ENCODE data around the gene NRXN3. TPM values are rescaled to one million over a fixed set of nuclear protein-coding genes. Genes with fewer than 3 reads are reported as not detected.

Gene NRXN3
- polyA plus RNA-seq, 1 of the 3 experiments (the other 2 are of a cell fraction), result 1.6 TPM

- Histone ChIP-seq H3K9me3 (no peaks in the 10 kb centered on the region), H3K9me2 (no peaks in the 10 kb centered on the region), H3K9ac (no peak overlapping the region), H3K4me2 (no peak overlapping the region), H4K20me1 (ENCODE audit: insufficient read depth) (no peaks in the 10 kb centered on the region), H3K27me3 (ENCODE audit: insufficient read depth) (no peaks in the 10 kb centered on the region), H3K4me3 (ENCODE audit: low read depth in 2 of 2, low read length in 1 of 2) (no peak overlapping the region), H3K27ac (ENCODE audit: low read depth in 2 of 2, low read length in 1 of 2) (no peak overlapping the region), H2AFZ (ENCODE audit: low read depth) (no peak overlapping the region), H3K79me2 (ENCODE audit: insufficient read depth) (no peaks in the 10 kb centered on the region), H3F3A (replicated peaks; ENCODE audit: insufficient read depth) (peaks cover 1% of the 10 kb centered on the region), H3K4me1 (ENCODE audit: control insufficient read depth in 1 of 2, insufficient read depth in 2 of 2, low read depth in 1 of 2, low read length in 1 of 2) (0 out of 4 replicates have a peak, but pooled peaks cover 2 to 6% of the 10 kb centered on the region in 2 experiments), H3K36me3 (replicated peaks in 1 of 2; ENCODE audit: control insufficient read depth in 1 of 2, insufficient read depth in 2 of 2, low read length in 1 of 2) (no peaks in the 10 kb centered on the region)
- ChIA-PET CTCF (no interaction called here), POLR2A (no interaction called here)
- no peak for DNase-seq
- 48% methylated on average over 2 of the region's 2 CpGs for WGBS (ENCODE audit: low lambda C conversion rate)
- TF ChIP-seq GATA2 (CRISPR knock-in tag; IDR thresholded peaks at IDR 0.05), result no peak
- no peak for TF ChIP-seq FOXJ3 (CRISPR knock-in tag; IDR thresholded peaks at IDR 0.05)
- TF ChIP-seq NFIC (IDR thresholded peaks at IDR 0.05; ENCODE audit: borderline replicate concordance), result no peak
- TF ChIP-seq IRF3 (IDR thresholded peaks at IDR 0.05; ENCODE audit: low read depth, low read length), result no peak
- TF ChIP-seq RFX5 (IDR thresholded peaks at IDR 0.05; ENCODE audit: low read length), result no peak
- TF ChIP-seq JUND (IDR thresholded peaks at IDR 0.05), result no peak
- TF ChIP-seq CTCF (IDR thresholded peaks at IDR 0.05), result no peak
These were observed 1164.1 kb downstream of the NRXN3 start for GRCh38 chr14:79334272-79334671.

- ChIA-PET POLR2A (no interaction called here), CTCF (no interaction called here)
- no peak overlapping the region for H3K9ac ChIP-seq
- H3K4me1 ChIP-seq (ENCODE audit: control insufficient read depth in 1 of 2, insufficient read depth in 2 of 2, low read depth in 1 of 2, low read length in 1 of 2), result no peaks in the 10 kb centered on the region
- H3K27ac ChIP-seq (ENCODE audit: low read depth in 2 of 2, low read length in 1 of 2), result no peak overlapping the region
- no peak for TF ChIP-seq GABPA (IDR thresholded peaks at IDR 0.05; ENCODE audit: low read depth)
- no peak for TF ChIP-seq FOSL2 (IDR thresholded peaks at IDR 0.05; ENCODE audit: borderline replicate concordance, low read depth)
- no peak for TF ChIP-seq EZH2phosphoT487 (IDR thresholded peaks at IDR 0.05; ENCODE audit: borderline replicate concordance, low read depth)
- no peak for TF ChIP-seq YY1 (IDR thresholded peaks at IDR 0.05; ENCODE audit: low read depth)
- no peak for TF ChIP-seq TCF12 (IDR thresholded peaks at IDR 0.05)
- no peak for TF ChIP-seq SMC3 (IDR thresholded peaks at IDR 0.05; ENCODE audit: low read depth, low read length)
- TF ChIP-seq MAX (IDR thresholded peaks at IDR 0.05; ENCODE audit: low read depth), result no peak
- no peak for TF ChIP-seq RCOR1 (IDR thresholded peaks at IDR 0.05; ENCODE audit: low read length)
- no peak for TF ChIP-seq SIN3A (IDR thresholded peaks at IDR 0.05; ENCODE audit: borderline replicate concordance, low read depth, low read length)
- no peak for TF ChIP-seq CTCF (IDR thresholded peaks at IDR 0.05)
- TF ChIP-seq RXRA (IDR thresholded peaks at IDR 0.05; ENCODE audit: borderline replicate concordance, low read depth), result no peak
- no peak for TF ChIP-seq EP300 (IDR thresholded peaks at IDR 0.05; ENCODE audit: borderline replicate concordance in 1 of 2, low read depth in 1 of 2, low read length in 1 of 2)
- TF ChIP-seq REST (IDR thresholded peaks at IDR 0.05; ENCODE audit: low read depth, low read length), result no peak
- no peak for TF ChIP-seq GATA2 (CRISPR knock-in tag; IDR thresholded peaks at IDR 0.05)
- TF ChIP-seq TAF1 (IDR thresholded peaks at IDR 0.05; ENCODE audit: borderline replicate concordance, low read depth, low read length), result no peak
- H3K9me3 ChIP-seq, result no peaks in the 10 kb centered on the region
- no peaks in the 10 kb centered on the region for H3K79me2 ChIP-seq (ENCODE audit: insufficient read depth)
- H3K36me3 ChIP-seq (replicated peaks in 1 of 2; ENCODE audit: control insufficient read depth in 1 of 2, insufficient read depth in 2 of 2, low read length in 1 of 2), result no peaks in the 10 kb centered on the region
- no peak overlapping the region for H3K4me3 ChIP-seq (ENCODE audit: low read depth in 2 of 2, low read length in 1 of 2)
- H3K4me2 ChIP-seq, result no peak overlapping the region
- no peaks in the 10 kb centered on the region for H4K20me1 ChIP-seq (ENCODE audit: insufficient read depth)
- DNase-seq, result no peak
- WGBS (ENCODE audit: low lambda C conversion rate), result 74% methylated on average over 3 of the region's 3 CpGs
- H3K9me2 ChIP-seq, result no peaks in the 10 kb centered on the region
- no peaks in the 10 kb centered on the region for H3F3A ChIP-seq (replicated peaks; ENCODE audit: insufficient read depth)
- no peaks in the 10 kb centered on the region for H3K27me3 ChIP-seq (ENCODE audit: insufficient read depth)
- H2AFZ ChIP-seq (ENCODE audit: low read depth), result no peak overlapping the region
These were observed 1167.6 kb downstream of the NRXN3 start for GRCh38 chr14:79337761-79338160.

All from SK-N-SH (cell line).